ENCODE data around the gene RANBP10.
A peak's percentile ranks its signal among the peaks of the same experiment; 100 is the strongest.
"Not testable (repeated sequence)": the region's sequence is repeated elsewhere in the genome, so short reads cannot be mapped to it uniquely, and the experiment has no call there.

Gene RANBP10

GRCh38 chr16:67806428-67807147, at the start of gene RANBP10, which contains the start of gene TSNAXIP1:
Gene RANBP10, minus strand, starts transcription at chr16:67806560. Its CDS starts 24 bp downstream, at chr16:67806536.
Gene TSNAXIP1, plus strand, starts transcription at chr16:67806889. Its CDS starts 261 bp downstream, at chr16:67807150.
- peak; percentile 91 for DNase-seq

GRCh38 chr16:67855789-67856188, 49.4 kb upstream of the RANBP10 start:
- DNase-seq, result no peak

GRCh38 chr16:67853670-67854069, 47.3 kb upstream of the RANBP10 start:
- DNase-seq, result no peak

- DNase-seq, result no peak
Measured at GRCh38 chr16:67848118-67848517, 41.8 kb upstream of the RANBP10 start.

- DNase-seq, result no peak
Measured at GRCh38 chr16:67847064-67847861, 40.9 kb upstream of the RANBP10 start, which contains the start of gene CENPT. Gene CENPT, minus strand, starts transcription at chr16:67847693. Its CDS starts 13,834 bp downstream, at chr16:67833859.

- DNase-seq, result peak; percentile 94
Measured at GRCh38 chr16:67846320-67847063, 40.1 kb upstream of the RANBP10 start, which contains the start of gene NUTF2. Gene NUTF2, plus strand, starts transcription at chr16:67846933. Its CDS starts 18,198 bp downstream, at chr16:67865131.

- no peak for DNase-seq
Measured at GRCh38 chr16:67846063-67846319, 39.6 kb upstream of the RANBP10 start.

GRCh38 chr16:67845291-67846062, 39.1 kb upstream of the RANBP10 start:
- no peak for DNase-seq

- DNase-seq, result no peak
Measured at GRCh38 chr16:67844497-67844896, 38.1 kb upstream of the RANBP10 start.

- no peak for DNase-seq
Measured at GRCh38 chr16:67843343-67843765, 37.0 kb upstream of the RANBP10 start.

- peak; percentile 36 for DNase-seq
Measured at GRCh38 chr16:67842509-67843342, 36.4 kb upstream of the RANBP10 start.

- DNase-seq, result peak; percentile 92
Measured at GRCh38 chr16:67841816-67842508, 35.6 kb upstream of the RANBP10 start, which contains the start of gene THAP11. Gene THAP11, plus strand, starts transcription at chr16:67842320. Its CDS starts 235 bp downstream, at chr16:67842555.

- DNase-seq, result no peak
Measured at GRCh38 chr16:67841198-67841815, 34.9 kb upstream of the RANBP10 start.

- DNase-seq, result no peak
Measured at GRCh38 chr16:67837811-67838210, 31.5 kb upstream of the RANBP10 start.

GRCh38 chr16:67837190-67837589, 30.8 kb upstream of the RANBP10 start:
- not testable (repeated sequence) for DNase-seq

- DNase-seq, result no peak
Measured at GRCh38 chr16:67834242-67834614, 27.9 kb upstream of the RANBP10 start.

GRCh38 chr16:67833415-67834241, 27.3 kb upstream of the RANBP10 start:
- peak; percentile 89 for DNase-seq

GRCh38 chr16:67833030-67833414, 26.7 kb upstream of the RANBP10 start:
- DNase-seq, result no peak

GRCh38 chr16:67828651-67829050, 22.3 kb upstream of the RANBP10 start:
- DNase-seq, result no peak

Data from activated T-cell treated with anti-CD3 and anti-CD28 coated beads for 4 hours (primary cell).